GM19455 (cell line): ENCODE measurements around the gene PCDH18.
"Not testable (repeated sequence)": the region's sequence is repeated elsewhere in the genome, so short reads cannot be mapped to it uniquely, and the experiment has no call there.

Experiments
- ATAC-seq: cut with Tn5 transposase; IDR thresholded peaks from one replicate; pipeline ENCODE4 v1.9.1; 2021; ENCODE audit not compliant: unreplicated experiment

The PCDH18 gene

DNA sequence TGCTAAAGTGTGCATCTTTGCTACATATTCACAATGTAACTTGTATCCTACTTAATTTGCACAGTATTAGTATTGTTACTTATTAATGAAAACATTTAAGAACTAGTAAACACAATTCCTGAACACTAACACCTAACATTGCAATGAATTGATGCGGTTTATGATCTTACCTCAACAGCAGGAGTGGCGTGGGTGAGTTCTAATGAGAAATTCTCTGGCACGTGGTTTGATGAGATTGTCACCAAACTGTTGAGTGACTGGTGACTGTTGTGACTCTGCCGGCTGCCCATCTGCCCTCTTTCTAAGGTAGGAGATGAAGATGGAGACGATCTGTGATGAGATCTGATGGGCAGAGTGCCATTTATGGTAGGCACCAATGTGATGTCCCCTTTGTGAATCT is 2.9 kb downstream of the PCDH18 start:
- no peak for ATAC-seq

DNA sequence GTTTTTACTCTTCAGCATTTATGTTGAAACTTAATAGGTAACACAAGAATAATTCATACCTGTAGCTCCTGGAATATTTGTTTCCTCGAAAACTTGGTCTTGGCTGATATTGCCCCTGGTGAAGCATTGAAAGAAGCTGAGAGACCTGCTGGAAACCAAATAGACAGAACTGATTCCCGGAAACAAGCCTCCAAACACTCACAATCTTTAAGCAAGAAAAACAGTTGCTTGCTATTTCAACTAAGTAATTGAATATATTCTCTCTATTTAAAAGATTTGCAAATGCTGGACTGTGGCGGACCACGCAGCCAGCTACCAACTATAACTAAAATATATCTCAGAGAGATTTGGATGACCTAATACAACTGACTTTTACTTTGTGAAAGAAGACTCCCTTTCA is 3.6 kb downstream of the PCDH18 start:
- no peak for ATAC-seq

DNA sequence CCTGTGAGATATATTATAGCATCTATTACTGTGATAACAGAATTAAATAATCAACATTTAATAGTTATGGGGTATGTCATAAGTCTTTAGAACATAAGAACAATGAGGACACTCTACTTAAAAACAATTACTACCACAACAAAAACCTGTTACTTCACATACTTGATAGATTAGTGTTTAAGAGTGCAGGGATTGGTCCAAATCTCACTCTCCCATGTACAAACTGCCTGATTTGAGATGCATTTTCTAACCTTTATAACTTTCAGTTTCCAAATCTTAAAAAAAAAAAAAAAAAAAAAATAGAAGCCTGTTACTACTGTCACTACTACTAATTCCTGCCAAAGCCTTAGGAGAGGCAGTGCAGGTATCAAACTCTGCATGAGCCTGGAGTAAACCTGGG is 5.6 kb downstream of the PCDH18 start:
- no peak for ATAC-seq

DNA sequence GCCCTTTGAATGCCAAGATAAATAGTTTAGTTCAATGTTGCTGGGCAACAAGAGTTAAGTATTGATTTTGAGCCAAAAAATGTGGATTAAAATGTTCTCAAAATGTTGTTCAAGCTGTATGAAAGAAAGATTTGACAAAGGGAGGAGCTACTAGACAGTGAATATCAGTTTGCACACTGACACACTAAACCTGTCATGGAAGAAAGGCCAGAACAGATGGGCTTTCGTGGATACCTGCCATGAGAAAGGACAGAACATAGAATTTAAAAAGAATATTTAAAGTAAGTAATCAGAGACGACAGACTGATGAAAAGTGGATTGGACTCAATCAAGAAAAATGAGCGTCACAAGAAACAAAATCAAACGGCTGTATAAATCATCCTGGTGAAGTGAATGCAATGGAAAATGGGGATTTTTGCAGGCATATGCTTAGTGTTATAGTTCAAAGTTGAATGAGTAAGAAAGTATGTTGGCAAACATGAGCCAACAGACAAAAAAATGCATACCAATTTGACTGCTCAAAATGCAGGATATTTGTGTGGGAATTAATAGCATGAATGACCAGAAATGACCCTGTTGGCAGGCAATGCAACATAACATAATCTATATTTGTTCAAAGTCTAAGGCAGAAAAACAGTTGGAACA is 7.4 kb downstream of the PCDH18 start:
- ATAC-seq: no peak

DNA sequence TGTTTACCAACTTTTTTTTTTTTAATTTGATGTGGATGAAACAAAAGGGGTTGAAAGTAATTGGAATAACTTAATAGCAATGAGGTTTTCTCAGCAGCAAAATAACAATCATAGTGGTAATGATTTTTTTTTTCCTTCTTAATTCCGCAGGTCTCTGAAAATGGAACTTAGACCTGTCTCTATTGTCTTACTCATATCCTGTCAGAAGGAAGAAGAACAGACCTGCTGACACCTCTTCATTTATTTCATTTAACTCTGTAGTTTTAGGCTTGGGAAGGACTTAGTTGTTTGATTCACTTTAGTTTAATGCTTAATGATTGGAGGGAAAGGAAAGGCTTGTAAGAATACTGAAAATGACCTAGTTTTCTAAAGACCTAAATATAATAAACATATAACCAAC is 9.0 kb downstream of the PCDH18 start:
- ATAC-seq: no peak

DNA sequence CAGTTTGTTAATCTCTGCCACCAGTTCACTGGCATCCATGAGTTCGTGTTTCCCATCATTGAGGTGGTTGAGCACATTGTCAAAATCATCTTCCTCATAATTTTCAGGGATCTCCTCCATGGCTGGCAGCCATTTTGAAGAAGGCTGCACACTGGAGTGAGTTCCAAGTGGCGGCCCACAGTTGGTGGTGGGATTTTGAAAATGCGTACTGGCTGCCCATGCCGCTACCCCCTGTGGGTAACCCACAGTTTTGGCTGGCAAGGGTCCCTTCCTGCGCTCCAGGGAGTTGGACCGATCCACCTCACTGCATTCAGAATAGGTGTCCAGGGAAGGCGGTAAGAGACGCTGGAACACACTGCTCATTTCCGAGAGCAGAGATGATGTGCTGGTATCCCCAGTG is 11.2 kb downstream of the PCDH18 start:
- no peak for ATAC-seq

DNA sequence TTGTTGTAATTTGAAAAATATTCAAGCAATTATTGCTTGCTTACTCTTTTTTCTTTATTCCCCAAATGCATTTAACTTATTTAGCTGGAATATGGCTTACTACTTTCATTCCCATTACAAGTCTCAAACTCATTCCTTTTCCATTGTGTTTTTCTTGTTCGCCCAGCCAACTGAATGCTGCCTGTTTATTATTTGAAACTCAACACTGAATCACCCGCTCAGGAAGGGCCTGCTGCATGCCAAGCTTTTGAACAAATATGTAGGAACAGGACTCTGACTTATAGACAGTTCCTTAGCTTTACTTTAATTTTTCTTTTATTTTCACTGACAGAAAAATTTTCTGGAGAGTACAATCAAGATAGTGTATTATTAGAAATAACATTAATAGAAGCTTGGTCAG is 12.9 kb downstream of the PCDH18 start:
- no peak for ATAC-seq

DNA sequence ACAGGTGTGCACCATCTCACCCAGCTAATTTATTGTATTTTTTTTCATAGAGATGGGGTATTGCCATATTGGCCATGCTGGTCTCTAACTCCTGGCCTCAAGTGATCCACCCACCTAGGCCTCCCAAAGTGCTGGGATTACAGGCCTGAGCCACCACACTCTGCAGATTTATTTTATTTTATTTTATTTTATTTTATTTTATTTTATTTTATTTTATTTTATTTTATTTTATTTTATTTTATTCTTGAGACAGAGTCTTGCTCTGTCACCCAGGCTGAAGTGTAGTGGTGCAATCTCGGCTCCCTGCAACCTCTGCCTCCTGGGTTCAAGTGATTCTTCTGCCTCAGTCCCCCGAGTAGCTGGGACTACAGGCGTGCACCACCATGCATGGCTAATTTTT is 15.0 kb downstream of the PCDH18 start:
- ATAC-seq: not testable (repeated sequence)

DNA sequence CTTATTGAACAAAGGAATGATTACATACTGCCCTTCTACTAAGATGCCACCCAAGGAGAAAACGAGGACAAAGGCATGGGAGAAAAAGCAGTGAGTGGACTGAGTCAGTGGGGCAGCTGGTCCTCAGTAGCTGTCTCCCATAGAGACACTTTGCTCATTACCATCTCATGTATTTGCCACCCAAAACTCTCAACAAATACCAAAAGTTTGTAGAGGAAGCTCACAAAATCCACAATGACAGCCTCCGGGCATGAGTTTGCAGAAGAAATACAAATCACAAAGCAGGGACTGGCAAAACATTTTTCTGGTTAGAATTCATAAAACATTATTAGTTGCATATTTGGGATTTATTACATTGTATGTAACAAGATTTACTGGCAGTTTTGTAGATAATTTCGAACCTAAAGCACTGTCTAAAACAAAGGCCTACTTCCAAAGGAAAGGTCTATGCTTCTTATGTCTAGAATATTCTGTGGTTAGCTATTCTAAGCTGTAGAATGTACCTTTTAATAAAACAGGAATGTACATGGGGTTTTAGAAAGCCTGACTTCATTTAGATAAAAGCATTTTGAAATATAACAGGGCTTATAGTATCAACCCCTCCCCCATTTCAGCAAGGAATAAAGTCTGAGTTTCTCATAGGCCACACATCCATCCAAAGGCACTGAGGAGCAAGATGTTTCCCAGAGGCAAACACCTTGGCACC is 17.7 kb downstream of the PCDH18 start:
- ATAC-seq: no peak

DNA sequence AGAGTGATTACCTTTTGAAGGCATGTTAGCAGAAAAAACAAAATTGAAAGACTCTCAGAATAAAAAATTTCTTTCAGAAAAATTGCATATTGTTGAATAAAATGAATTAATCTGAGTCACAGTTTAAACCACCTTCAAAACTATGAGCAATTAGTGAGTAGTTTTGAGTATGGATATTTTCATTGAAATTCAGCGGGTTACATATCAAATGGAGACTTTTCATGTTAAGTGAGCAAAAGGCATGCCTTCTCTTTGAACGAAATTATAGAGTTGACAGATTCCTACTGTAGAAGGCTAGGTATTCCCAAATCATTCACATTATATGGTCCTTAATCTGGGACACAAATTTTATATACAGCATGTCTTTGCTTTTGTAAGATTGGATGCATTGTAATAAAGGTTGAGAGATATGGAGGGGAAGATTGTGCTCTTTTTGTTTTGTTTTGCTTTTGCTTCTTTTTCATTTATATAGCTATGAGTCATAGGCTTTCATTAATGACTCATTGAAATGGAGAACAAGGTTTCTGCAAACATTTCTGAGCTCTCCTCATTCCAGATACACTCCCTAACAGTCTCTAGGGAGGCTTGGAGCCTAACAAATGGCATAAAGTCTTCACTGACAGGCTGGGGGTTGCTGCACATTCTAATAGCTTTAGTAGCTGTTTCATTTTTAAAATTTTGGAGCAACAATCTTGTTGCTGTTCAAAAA is 21.6 kb downstream of the PCDH18 start:
- ATAC-seq: no peak

DNA sequence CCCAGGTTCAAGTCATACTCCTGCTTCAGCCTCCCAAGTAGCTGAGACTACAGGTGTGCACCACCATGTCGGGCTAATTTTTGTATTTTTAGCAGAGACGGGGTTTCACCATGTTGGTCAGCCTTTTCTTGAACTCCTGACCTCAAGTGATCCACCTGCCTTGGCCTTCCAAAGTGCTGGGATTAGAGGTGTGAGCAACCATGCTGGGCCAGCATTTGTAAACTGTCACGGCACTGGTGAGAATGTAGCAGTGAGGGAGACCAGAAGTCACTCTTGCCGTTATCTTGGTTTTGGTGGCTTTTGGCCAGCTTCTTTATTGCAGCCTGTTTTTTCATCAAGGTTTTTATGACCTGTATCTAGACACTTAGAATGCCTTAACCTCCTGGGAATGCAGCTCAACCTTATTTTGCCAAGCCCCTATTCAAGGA is 22.4 kb downstream of the PCDH18 start:
- ATAC-seq: no peak

DNA sequence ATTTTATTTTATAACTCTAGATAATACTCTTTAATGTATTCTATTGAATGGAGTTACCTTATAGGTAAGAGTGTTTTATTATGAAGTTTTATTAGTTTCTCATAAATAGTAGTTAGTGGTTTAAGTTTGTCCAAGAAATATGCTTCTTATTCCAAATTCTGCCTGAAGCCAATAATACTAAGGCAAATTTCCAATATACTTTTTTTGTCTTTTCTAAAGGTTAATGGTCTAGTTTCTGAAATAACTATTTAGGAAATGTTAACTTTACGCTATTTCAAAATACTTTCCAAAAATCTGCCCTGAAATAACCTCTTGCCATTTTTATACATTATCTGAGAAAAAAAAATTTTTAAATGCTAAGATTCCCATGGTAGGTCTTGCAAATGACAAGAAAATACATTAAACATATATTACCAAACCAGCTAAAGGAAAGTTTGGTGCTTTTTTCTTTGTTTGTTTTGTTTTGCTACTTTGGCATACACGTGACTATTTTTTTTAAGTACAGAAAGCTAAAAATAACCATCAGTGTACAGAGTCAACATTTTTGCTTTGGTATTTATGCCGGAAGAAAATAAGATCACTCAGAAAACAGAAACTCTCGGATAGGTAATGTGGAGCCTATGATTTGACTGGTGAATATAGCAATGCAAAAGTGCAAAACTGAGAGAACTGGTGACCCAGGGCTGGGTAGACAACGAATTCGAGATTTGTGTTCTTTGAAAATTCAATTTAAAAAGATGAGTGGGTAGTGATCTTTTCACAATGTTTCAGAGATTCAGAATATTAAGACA is 29.8 kb downstream of the PCDH18 start:
- ATAC-seq: no peak

DNA sequence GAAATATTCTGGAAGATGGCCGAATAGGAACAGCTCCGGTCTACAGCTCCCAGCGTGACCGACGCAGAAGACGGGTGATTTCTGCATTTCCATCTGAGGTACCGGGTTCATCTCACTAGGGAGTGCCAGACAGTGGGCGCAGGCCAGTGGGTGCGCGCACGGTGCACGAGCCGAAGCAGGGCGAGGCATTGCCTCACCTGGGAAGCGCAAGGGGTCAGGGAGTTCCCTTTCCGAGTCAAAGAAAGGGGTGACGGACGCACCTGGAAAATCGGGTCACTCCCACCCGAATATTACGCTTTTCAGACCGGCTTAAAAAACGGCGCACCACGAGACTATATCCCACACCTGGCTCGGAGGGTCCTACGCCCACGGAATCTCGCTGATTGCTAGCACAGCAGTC is 36.0 kb downstream of the PCDH18 start:
- ATAC-seq: not testable (repeated sequence)

DNA sequence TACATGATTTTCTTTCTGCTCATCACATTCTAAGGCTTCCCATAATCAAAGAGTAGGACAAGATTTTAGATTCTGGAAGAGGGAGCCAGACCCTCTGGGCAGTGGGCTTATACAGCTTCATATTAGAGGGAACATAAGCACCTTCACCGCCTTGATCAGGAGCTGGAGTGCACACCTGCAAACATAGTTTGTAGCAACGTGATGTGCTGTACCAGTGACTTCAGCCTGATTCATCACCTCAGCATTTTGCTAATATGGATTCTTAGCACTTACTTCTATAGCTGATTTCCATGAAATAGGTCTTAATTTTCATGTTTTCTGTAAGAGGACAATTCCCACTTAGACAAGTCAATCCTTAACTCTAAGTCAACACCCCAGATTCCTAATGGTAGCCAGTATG is 36.7 kb downstream of the PCDH18 start:
- ATAC-seq: no peak

DNA sequence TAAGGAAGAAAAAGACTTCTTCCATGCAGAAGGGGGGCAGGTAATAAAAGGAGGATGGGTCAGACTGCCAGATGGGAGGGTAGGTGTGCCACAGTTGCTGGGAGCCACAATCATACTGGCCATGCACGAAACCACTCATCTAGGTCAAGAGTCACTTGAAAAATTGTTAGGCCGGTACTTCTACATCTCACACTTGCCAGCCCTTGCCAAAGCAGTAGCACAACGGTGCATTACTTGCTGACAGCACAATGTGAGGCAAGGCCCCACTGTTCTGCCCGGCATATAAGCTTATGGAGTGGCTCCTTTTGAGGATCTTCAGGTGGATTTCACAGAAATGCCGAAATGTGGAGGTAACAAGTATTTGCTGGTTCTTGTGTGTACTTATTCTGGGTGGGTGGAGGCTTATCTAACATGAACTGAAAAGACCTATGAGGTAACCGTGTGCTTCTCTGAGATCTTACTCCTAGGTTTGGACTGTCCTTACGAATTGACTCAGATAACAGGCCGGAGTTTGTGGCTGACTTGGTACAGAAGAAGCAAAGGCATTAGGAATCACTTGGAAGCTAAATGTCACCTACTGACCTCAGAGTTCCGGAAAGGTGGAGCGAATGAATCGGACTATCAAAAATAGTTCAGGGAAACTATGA is 48.9 kb downstream of the PCDH18 start:
- not testable (repeated sequence) for ATAC-seq

DNA sequence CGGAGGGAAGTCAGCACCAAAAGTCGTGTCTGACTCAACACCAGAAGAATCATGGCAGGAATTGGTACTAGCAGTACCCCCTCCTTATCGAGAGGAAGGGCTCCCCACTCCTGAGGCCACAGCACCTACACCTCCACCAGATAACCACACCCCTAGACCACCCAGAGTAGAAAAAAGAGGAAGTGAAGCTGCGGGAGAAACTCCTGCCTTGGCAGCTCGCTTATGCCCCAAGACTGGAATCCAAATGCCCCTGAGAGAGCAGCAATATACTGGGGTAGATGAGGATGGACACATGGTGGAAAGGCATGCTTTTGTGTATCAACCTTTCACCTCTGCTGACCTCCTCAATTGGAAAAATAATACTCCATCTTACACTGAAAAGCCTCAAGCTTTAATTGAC is 52.6 kb downstream of the PCDH18 start:
- not testable (repeated sequence) for ATAC-seq

DNA sequence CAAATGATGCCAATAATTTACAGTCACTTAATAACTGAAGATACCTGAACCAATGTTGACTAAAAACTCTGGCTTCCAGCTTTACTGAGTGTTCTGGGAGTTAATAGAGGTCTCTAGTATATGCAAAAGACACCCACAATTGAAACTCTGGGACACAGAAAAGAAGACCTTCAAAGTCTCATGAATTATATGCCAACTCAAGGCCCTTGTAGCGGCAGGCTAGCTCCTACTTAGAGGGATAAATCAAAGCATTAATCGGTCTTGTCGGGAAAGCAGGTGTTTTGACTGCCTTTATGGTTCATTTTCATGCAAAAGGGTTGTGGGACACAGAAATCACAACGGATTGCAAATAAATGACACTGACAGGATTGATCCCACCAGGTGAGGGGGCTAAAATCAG is 55.9 kb downstream of the PCDH18 start:
- ATAC-seq: no peak

DNA sequence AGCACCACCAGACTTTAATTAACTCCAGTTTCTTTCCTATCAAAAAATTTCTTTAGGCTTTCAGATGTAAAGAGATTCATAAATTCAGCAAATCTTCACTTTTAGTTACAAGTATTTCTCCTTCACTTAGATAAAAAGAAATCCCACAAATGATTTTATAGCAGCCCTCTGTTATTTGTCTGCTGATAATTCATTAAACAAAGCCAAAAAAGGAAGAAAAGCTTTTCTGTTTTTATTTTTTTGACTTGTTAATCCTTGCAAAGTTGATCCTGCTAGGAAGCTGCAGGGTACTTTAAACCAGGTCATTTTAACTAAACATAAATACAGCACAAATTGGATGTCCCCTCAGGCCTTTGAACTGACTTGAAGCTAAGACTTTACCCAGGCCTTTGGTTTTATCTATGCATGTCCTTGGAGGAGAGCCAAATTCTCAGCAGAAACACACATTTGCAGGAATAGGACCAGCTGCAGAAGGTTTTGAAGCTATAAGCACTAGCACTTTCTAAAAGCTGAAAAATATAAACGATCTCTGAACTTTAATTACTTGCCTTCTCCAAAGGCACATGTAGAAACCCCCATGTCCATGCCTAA is 57.5 kb downstream of the PCDH18 start:
- ATAC-seq: no peak

DNA sequence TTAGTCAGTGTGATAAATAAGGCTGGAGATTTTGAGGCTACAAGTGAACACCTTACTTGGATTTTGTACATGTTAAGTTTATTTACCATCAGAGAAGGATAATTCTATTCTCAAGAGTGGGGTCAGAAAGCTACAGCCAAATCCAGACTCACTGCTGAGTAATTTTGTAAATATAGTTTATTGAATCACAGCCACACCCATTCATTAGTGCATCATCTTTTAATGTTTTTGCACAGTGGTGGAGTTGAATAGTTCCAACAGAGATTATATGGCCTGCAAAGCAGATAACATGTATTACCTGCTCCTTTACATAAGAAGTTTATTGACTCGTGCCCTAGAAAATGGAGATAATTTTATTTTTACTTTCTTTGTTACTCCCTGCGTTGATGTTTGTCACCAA is 60.4 kb downstream of the PCDH18 start:
- ATAC-seq: no peak

DNA sequence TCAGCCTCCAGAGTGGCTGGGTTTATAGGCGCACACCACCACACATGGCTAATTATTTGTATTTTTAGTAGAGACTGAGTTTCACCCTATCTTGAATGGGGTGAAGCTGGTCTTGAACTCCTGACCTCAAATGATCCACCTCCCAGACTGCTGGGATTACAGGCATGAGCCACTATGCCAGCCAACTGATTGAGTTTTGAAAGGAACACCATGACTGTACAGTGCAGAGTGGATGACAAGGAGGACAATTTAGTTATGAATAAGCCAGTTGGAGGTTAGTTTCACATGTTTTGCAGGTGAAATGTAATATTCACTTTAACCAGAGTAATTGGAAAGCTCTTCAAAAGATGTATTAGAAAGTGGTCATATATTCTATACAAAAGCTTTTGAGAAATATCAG is 60.8 kb downstream of the PCDH18 start:
- ATAC-seq: no peak

DNA sequence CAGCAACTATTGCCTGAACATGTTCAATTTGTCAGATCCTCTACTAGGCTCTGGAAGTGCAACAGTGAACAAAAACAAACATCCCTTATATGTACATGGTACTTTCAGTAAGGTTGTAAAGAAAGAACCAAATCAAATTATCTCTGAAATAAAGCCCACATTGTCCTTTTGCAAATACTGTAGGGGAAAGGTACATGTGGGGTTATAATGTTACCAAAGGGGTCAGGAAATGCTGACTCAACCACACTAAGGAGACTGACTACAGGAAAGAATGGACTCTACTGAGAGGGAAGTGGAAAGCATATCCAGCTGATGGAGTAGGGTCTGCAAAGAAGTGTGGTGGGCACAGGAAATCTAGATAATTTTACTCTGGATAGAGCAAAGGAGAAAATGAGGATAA is 61.5 kb downstream of the PCDH18 start:
- no peak for ATAC-seq
